Ramos (cell line): Measurements from ENCODE around the gene TTC28.

Experiments used
- in situ Hi-C: fragments of 300-500 bp; cut with MboI; formaldehyde crosslinking; loops from one replicate; pipeline ENCODE4 v1.14.3; 2022; ENCODE audit warnings: low sequenced_read_pairs; ENCODE audit not compliant: unreplicated experiment

TTC28 gene

DNA sequence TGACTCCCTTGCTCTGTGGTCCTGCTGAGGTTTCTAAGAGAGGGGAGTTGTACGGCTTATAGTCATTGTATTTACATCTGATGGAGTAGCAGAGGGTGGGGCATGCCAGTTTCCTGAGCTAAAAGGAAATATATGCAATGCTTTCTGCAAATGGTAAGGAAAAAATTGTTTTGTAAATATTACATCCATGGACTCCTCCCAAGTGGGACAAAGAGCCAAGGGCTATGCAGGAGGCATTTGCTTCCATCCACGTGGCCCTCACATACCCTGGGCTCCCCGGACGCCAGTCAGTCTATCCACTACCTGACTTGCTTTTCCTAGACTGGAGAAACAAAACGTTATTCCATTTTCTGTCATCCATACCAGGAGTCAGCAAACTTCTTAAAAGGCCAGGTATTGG, 700.8 kb downstream of the TTC28 start:
- in situ Hi-C loops: no loop called here

DNA sequence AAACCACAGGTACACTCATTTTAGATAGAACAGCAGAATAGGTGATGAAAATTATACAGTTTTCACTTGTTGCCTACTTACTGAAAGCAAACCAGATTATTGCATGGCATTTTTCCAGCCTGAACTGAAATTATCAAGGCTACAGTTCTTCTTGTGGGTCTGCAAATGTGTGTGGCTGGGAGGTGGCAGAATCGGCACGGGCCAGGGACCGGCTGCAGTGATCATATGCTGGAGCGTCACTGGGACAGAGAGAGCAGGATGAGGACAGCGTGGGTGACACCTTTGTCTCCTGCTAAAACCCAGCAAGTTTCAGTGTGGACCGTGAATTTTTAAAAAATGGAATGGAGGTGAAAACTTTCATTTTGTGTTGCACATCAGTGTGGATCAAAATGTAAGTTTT, 701.3 kb downstream of the TTC28 start:
- in situ Hi-C loops: no loop called here

DNA sequence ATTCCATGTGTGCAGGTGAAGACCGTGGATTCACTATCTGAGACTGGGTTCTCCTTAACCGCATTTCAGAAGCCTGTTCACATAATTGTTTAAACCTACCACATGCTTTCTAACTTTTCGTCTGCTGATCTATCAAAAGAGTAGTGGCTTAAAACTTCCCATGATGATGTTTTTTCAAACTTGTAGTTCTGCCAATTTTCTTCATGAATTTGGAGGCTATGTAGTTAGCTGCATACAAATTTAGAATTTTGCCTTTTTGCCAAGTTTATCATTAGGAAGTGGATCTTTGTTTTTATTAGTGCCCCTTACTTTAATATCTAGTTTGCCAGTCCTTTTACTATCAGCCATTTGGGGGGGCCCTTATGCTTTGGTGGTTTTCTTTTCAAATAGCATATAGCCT, 703.1 kb downstream of the TTC28 start:
- in situ Hi-C loops: no loop called here

DNA sequence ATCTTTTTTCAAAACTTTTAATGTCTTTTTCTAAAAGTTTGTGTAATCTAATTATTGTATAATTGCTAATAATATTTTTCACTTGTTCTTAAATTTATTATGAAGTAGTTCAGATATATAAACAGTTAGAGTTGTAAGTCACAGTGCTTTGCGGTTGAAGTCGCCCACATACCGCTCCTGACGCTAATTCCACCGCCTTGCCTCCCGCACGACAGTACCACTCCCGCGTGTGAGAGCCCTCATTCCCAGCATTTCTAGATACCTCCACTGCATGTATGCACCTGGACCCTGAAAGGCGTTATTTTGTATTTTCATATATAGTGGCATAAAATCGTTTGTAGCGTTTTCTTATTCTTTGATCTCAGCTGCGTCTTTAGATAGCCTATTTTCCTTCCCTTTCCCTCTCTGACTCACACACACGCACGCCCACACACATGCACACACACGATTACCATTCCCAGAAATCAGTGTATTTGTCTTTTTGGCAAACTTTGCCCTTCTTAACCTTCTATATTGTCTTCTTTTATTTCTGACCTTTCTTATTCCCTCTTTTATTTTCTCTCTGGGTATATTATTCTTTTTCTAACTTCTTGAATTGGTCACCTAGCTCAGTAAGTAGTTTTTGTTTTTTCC, 704.1 kb downstream of the TTC28 start:
- in situ Hi-C loops: no loop called here

DNA sequence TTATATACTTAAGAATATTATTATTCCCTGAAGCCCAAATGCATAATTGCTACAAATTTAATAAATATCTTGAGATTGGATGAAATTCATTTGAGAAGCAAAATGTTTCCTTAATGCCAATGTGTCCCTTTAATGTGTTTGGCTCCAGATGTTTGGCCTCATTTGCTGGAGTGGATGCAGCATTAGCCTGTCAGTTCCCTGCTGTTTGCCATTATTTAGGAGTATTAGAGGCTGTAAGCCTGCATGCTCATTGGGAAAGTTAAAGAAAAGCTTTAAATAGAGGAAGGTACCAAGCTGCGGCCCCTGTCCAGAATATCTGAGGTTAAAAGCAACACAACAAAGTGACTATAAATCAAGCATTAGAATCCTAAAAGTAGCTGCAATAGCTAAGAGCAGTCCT, 705.8 kb downstream of the TTC28 start:
- in situ Hi-C loops: no loop called here

DNA sequence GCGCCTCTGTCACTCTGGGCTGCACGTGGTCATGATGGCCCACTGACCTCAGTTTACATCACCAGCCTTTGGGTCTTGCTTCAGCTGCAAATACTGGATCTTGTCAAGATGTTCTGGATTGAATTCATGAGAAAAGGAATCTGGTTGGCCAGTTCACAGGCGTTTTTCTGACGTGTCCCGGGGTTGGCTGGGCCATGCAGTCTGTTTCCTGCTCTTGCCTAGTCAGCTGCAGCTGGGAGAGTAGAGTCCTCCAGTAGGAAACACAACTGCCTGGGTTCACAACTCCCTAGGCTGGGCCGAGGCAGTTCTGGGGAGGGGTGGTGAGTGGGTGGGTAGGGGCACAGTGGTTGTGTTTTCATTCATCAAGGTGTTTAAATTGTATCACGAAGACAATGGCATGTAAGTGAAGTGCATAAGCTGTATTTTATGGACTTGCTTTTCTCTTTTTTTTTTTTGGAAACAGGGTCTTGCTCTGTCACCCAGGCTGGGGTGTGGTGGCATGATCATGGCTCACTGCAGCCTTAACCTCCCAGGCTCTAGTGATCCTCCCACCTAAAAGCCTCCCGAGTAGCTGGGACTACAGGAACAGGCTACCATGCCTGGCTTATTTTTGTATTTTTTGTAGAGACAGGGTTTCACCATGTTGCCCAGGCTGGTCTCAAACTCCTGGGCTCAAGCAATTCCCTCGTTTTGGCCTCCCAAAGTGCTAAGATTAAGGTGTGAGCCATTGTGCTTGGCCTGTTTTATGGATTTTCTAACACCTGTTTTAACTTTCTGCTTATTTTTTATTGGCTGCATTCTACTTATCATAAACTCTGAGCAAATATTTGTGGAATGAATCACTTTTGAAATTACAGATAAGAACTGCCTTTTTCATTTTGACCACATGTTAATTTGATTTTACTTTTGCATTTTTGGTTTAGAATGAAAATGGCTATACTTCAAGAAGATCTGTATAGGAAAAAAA, 706.6 kb downstream of the TTC28 start:
- in situ Hi-C loops: no loop called here

DNA sequence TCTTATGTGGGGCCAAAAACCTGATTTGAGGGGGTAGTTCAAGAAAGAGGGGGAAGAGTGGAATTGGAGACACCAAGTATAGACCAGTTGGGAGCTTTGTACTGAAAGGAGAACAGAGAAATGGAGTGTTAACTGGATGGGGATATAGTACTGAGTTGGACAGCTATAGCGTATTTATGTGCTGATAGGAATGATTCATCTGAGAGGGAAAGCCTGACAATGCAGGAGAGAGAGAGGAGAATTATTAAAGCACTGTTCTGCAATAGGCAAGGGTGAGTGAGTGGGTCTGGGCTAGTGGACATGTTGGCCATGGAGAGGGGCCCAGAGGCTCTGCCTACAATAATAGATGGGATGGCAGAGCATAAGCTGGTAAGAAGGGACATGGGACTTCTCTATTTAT, 707.7 kb downstream of the TTC28 start:
- in situ Hi-C loops: no loop called here

DNA sequence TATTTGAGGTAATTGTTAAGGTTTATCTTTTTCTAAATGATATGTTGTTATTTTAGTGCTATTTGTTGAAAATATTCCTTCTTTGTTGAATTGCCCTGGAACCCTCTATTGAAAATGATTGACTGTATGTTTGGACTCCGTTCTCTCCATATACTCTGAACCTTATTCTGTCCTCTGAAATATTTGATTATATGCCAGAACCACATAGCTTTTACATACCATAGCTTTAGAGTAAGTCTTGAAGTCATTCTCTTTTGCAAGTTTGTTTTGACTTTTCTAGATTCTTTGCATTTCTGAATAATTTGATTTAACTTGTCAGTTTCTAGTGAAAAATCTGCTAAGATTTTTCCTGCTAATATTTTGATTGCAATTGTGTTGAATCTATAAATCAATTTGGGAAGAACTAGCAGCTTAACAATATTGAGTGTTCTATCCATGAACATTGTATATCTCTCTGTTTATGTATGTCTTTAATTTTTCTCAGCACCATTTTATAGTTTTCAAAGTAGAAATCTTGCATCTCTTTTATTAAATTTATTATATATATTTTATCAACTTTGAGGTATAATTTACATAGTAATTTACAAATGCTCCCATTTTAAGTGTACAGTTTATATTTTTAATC, 708.9 kb downstream of the TTC28 start:
- in situ Hi-C loops: no loop called here

DNA sequence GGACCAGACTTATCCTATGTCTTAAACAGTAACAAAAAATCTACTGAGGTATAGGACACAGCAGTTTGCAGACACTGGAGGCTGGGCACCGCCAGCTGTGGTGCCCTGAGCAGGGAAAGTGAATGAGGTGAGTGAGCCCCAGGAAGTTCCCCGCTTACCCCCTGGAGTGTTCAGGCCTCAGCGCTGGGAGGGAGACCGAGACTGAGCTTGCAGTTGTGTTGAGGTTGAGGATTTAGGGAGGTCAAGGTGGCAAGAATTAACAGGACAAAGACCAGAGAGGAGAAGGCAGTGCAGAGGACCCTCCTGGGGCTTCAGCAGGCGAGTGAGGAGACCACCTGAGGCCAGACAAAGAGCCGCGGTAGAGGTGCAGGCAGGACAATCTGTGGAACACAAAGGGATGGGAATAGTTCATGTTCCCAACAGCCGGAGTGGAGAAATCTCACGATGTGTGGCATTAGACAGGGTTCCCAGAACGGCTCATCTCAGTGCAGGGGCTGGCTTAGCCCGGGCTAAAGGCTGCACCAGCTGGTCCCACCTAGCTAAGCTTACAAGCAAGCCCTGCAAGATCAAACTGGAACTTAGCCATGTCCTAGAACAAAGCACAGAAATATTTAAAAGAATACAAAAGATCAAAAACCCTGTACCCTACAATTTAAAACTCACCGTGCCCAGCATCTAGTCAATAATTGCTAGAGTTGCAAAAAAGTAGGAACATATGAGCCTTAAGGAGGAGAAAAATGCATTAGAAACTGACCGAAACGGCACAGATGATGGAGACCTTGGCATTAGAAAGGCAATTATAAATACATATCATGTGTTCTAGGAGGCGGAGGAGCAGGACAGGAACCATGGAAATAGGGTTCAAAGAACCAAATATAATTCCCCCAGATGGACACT, 713.2 kb downstream of the TTC28 start:
- in situ Hi-C loops: no loop called here

DNA sequence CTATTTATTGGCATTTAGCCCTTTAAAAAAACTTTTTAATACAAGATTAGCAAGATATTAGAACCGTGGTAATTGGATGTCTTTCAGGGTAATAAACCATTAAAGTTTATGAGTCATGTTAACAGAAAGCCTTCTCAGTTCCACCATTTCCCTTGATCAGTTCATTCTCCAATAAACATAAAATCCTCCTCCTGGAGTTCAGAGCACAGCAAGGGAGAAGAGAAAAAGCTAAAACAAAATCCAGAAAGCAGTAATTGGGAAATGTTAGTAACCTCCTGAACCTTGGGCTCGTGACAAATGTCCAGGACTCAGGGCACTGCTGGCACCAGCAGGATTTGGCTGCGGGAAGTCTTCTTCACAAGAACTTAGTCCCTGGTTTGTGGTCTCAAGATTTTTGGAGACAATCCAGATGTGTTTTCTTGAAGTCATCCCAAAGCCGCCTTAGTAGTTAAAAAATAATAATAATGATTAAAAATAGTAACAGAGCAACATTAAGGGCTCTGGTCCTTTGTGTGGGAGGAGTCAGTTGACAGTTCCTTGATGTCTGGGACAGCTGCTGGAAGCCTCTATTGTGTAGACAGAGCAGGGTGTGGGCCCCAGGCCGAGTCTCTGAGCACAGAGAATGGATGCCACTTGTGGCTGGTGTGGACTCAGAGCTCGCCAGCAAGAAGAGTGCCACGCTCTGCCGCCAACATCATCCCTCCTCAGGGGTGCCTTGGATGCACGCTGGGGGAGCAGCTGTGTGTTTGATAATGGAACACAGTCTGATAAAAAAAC, 717.2 kb downstream of the TTC28 start:
- in situ Hi-C loops: no loop called here

DNA sequence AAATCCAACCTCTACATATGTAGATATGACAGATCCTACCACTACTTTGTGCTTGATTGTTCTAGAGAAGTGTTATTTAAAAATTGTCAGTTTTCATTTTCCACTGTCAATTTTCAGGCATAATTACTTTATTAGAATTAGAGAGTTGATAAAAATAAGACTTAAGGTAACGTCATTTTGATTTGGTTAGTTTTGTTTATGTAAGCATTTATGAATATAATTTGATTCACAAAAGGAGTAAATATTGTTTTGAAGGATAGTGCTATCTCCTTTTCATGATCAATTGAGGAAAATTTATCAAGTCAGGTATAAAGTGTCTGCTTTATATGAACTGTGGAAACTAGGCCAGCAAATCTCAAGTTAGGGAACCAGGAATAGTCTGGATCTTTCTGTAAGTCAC, 718.0 kb downstream of the TTC28 start:
- in situ Hi-C loops: no loop called here

DNA sequence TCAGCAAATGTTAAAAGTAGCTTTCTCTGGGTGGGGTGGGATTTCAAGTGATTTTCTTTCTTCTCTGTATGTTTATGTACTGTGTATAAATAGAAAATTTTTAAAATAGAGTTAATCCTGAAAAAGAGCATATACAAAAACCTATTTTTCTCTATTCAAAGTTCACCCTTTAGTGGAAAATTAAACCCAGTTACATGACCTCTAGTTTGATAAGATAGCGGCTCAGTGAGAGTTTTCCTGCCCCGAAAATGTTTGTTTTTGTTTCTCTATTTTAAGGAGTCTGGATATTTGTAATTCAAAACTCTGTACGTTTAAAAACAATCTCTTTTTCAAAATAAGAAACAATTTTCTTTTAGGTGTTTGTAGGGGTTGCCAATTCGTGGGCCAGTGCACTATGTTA, 718.5 kb downstream of the TTC28 start:
- in situ Hi-C loops: no loop called here

DNA sequence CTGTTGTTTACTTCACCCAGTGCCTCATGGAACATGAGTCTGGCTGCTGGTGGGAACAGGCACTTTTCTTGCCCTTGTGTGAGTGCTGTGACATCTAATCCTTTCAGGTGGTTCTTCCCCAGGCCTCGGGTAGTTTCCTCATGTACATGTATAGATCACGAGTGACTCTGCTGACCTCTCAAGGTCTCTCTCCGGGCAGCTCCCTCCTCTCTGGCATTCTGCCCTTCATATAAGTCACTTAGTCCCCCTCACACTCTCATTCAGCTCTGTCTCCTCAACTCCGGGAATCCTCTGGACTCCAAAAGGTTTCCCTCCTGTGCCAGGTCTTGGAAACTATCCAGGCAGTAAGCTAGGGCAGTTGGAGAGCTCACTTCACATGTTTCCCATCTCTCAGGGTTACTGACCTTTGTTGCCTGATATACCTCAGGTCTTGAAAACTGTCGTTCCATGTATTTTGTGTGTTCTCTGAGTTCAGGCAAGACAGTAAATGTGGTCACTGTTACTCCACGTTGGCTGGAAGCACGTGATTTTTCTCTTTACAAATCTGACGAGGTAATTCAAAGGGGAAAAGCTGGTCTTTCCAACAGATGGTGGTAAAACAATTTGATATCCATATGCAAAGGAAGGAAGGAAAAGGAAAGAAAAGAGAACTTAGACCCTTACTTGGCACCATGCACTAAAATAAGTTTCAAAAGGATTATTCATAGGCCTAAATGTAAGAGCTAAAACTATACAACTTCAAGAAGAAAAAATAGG, 720.1 kb downstream of the TTC28 start:
- in situ Hi-C loops: no loop called here

DNA sequence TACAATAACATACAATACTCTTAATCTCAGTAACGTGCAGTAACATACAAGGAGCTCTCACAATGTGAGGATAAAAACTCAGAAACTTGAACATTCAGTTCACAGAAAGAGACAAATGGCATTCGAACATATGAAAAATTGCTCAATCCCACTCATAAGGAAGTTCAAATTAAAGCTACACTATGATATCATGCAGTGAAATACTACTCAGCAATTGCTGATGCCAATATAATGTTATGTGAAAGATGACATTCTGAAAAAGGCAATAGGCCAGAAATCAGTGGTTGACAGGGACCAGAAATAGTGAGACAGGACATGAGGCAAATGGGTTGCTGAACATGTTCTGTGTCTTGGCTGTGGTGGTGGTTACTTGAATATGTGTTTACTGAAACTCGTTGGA, 726.9 kb downstream of the TTC28 start:
- in situ Hi-C loops: no loop called here

DNA sequence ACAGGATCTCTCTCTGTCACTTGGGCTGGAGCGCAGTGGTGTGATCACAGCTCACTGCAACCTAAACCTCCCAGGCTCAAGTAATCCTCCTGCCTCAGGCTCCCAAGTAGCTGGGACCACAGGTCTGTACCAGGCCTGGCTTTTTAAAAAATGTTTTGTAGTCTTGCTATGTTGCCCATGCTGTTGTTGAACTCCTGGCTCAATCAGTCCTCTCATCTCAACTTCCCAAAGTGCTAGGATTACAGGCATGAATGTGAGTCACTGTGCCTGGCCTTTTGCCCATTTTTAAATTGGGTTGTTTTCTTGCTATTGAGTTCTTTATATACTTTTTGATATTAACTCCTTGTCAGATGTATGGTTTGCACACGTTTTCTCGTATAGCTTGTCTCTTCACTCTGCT, 727.5 kb downstream of the TTC28 start:
- in situ Hi-C loops: no loop called here

DNA sequence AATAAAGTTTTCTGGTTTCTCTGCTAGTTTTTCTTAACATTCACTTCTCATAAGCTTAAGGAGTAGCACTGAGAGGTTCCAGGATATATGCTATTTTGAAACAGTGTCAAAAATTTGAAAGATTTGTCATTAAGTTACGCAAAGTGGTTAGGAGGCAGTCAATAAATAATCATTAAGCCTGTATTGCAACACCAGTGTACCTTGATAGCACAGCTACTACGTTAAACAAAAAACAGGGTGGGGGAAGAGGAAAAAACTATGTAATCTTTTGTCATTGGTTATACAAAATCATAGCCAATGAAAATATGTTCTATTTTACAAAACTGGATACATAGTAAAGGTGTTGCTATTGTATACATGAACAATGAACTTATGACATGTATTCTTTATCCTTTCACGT, 730.2 kb downstream of the TTC28 start:
- in situ Hi-C loops: no loop called here

DNA sequence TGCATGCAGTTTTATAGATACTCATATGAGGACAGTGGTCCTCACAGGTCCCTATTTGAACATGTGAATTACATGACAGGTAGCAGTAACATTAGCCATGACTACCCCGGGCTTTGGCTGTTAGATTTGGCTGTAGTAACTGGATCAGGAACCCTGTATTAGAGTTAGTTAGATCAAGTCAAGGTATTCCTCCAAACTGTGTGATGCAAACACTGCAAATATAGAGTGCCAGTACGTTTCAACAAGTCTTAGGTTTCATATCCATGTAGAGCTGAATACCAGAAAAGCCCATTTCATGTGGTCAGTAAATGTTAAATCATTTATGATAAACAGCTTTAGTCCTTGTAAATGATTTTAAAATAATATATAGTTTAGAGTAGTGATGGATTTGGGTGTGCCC, 731.1 kb downstream of the TTC28 start:
- in situ Hi-C loops: no loop called here

DNA sequence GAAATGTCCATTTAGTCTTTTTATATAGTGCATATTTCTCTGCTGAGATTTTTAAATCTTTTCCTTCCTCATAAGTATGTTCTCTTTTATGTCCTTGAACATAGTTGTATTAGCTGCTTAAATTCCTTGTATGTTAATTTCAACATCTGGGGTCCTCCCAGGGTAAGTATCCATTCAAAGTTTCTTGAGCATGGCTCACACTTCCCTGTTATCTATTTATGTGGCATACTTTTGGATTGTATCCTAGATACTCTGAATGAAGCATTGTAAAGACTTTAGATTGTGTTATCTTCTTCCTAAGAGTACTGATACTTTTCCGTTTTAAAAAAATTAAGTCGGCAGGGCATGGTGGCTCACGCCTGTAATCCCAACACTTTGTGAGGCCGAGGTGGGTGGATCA, 732.2 kb downstream of the TTC28 start:
- in situ Hi-C loops: no loop called here

DNA sequence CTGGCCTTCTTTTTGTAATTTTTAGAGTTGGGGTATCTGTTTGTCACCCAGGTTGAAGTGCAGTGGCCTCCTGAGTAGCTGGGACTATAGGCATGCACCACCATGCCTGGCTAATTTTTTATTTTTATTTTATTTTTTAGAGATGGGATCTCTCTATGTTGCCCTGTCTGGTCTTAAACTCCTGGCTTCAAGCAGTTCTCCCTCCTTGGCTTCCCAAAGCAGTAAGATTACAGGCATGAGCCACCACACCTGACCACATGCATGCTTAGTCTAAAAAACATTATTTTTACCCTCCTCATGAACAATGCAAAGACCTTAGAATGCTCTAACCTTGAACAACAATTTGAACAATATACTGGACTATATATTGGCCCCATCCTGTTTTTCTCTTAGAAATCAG, 738.5 kb downstream of the TTC28 start:
- in situ Hi-C loops: no loop called here
